ENCODE data around the gene TRIM8.

DNA sequence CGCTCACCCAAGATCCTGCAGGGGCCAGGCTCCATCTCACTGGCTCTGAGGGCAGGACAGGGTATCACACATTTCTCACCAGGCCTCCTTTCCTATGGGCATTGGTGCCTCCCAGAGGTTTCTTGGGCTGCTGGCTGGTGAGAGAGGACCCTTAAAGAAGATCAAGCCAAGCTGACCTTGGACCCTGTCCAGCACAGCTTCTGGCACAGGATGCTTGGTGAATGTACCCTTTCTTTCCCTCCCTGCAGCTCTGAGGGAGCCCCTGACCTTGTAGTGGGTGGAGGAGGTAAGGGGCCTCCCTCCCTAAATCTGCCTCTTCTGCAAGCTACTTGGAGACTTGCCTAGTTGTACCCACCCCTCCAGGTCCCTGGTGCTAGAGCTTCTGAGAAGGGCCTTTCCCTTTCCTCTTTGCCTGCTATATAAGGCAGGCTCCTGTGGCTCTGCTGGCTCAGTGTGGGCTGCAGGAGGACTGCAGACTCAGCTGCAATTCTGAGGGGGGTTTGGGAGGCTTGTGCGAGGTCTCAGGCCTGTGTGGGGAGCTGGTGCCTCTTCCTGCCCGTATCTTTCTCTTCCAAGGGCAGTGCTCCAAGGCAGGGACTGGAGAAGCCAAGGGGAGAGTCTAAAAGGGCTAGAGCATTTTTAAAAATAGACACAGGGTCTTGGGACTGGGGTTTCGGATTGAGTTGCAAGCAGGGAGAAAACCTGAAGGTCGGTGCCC, 11.7 kb upstream of the TRIM8 start:
- TF ChIP-seq POLR2A (IDR thresholded peaks at IDR 0.05; ENCODE audit: low read length) (no peak), GATA1 (IDR thresholded peaks at IDR 0.05; ENCODE audit: low read depth, low read length) (no peak)
